Activated T-cell treated with anti-CD3 and anti-CD28 coated beads for 48 hours (primary cell): Measurements from ENCODE around the gene NR2C2.

Source experiments
- DNase-seq: peaks from one replicate; pipeline ENCODE4 v3.0.0-alpha.2; 2020; ENCODE audit warnings: low read depth

Gene NR2C2

GRCh38 chr3:15064299-15064834 is 117.0 kb downstream of the NR2C2 start:
- peak; percentile 14 for DNase-seq

GRCh38 chr3:15064835-15065549 is 117.6 kb downstream of the NR2C2 start, which contains the start of gene MRPS25:
MRPS25 (minus strand) TSS chr3:15065315; CDS start chr3:15065194, 121 bp downstream.
- DNase-seq: peak; percentile 89

- no peak for DNase-seq
Measured at GRCh38 chr3:15065550-15066007, 118.2 kb downstream of the NR2C2 start.

- DNase-seq: no peak
Measured at GRCh38 chr3:15066467-15066866, 119.1 kb downstream of the NR2C2 start.

GRCh38 chr3:15069441-15069840 is 122.1 kb downstream of the NR2C2 start:
- DNase-seq: no peak

GRCh38 chr3:15071699-15072098 is 124.3 kb downstream of the NR2C2 start:
- DNase-seq: no peak

GRCh38 chr3:15074500-15074899 is 127.1 kb downstream of the NR2C2 start:
- no peak for DNase-seq

GRCh38 chr3:15079091-15079490 is 131.7 kb downstream of the NR2C2 start:
- DNase-seq: no peak

GRCh38 chr3:15081960-15082664 is 134.7 kb downstream of the NR2C2 start:
- DNase-seq: no peak

GRCh38 chr3:15083252-15083651 is 135.9 kb downstream of the NR2C2 start:
- DNase-seq: no peak

GRCh38 chr3:15086263-15086662 is 138.9 kb downstream of the NR2C2 start:
- no peak for DNase-seq

GRCh38 chr3:15086699-15087098 is 139.3 kb downstream of the NR2C2 start:
- no peak for DNase-seq

- no peak for DNase-seq
Measured at GRCh38 chr3:15089201-15089600, 141.8 kb downstream of the NR2C2 start.

- no peak for DNase-seq
Measured at GRCh38 chr3:15091575-15091974, 144.2 kb downstream of the NR2C2 start.

- no peak for DNase-seq
Measured at GRCh38 chr3:15092686-15093085, 145.3 kb downstream of the NR2C2 start.

GRCh38 chr3:15094187-15094875 is 146.9 kb downstream of the NR2C2 start:
- no peak for DNase-seq

- no peak for DNase-seq
Measured at GRCh38 chr3:15096046-15096445, 148.7 kb downstream of the NR2C2 start.

- peak; percentile 36 for DNase-seq
Measured at GRCh38 chr3:15097891-15098290, 150.5 kb downstream of the NR2C2 start.
